Endothelial cell of umbilical vein (primary cell): ENCODE results near the gene TENT4A. TPM values are rescaled to one million over a fixed set of nuclear protein-coding genes. Genes with fewer than 3 reads are reported as not detected.

Experiments used
- polyA plus RNA-seq, 4 experiments: library from polyadenylated mRNA; depleted of rRNA in 3 of 4; stranded (reverse) in 3 of 4; unstranded in 1 of 4; fragments of >200 nt; gene quantifications; 2 replicates each; pipeline versions ENCODE4 v1.2.1 to v1.2.3, GENCODE V29; 2011 to 2012; ENCODE audit warnings: missing spikeins in 1 of 4
- total RNA-seq: library from RNA; stranded (reverse); gene quantifications from 2 replicates; pipeline ENCODE4 v1.2.3, GENCODE V29; 2021

Gene TENT4A
- total and polyA plus RNA-seq, 2 donors (not counting 3 experiments of a cell fraction or from before 2014, with no cell fraction given) = 10.2 to 35.4 TPM

Other genes starting within 250 kb of the TENT4A start
- gene NSUN2, start 80.4 kb upstream of the TENT4A start, total RNA-seq = 73.0 and 85.4 TPM in 2 replicates
- 40.7 and 53.7 TPM in 2 replicates for gene NSUN2, start 80.4 kb upstream of the TENT4A start, polyA plus RNA-seq
- gene SRD5A1, start 80.0 kb upstream of the TENT4A start, total RNA-seq = 12.4 and 14.8 TPM in 2 replicates
- gene SRD5A1, start 80.0 kb upstream of the TENT4A start, polyA plus RNA-seq = 11.6 and 16.6 TPM in 2 replicates